Body of pancreas (tissue), 4 donors: Measurements from ENCODE around the gene HGFAC. TPM values are rescaled to one million over a fixed set of nuclear protein-coding genes. Genes with fewer than 3 reads are reported as not detected.

ENCODE experiments used
- ATAC-seq: fragments of 150-250 bp; one replicate; pipeline ENCODE4 v1.9.1; 2016
- DNase-seq, 4 donors: peaks; one replicate each; pipeline ENCODE4 v3.0.0-alpha.2; 2019
- H3K27ac ChIP-seq, 4 donors: fragments of 200-600 bp; sonication (generic); 1 replicate in 3 of 4; 2 replicates in 1 of 4; pipeline versions ENCODE4 v1.5.1 to v1.6.1; 2016 to 2019; ENCODE audit warnings: mild to moderate bottlenecking in 1 of 4, mixed read lengths in 1 of 4, moderate library complexity in 1 of 4
- H3K27me3 ChIP-seq, 2 donors: fragments of 200-600 bp; sonication (generic); one replicate each; pipeline ENCODE4 v1.6.0; 2016; ENCODE audit warnings: mild to moderate bottlenecking in 1 of 2
- H3K36me3 ChIP-seq, 2 donors: fragments of 200-600 bp; sonication (generic); replicated peaks in 1 of 2; 2 replicates each; pipeline ENCODE4 v1.5.1; 2016; ENCODE audit warnings: low read depth in 2 of 2; ENCODE audit not compliant: insufficient read depth in 1 of 2
- H3K4me1 ChIP-seq: fragments of 200-600 bp; sonication (generic); one replicate; pipeline ENCODE4 v1.6.0; 2016
- H3K4me3 ChIP-seq, 2 donors: fragments of 200-600 bp; sonication (generic); 1 replicate in 1 of 2; 2 replicates in 1 of 2; pipeline ENCODE4 v1.5.1; 2016 to 2019
- H3K9me3 ChIP-seq, 3 donors: fragments of 200-600 bp; sonication (generic); 1 replicate in 2 of 3; 2 replicates in 1 of 3; pipeline ENCODE4 v1.5.1; 2016
- POLR2A ChIP-seq, 3 donors: fragments of 450-650 bp; IDR thresholded peaks; one replicate each; pipeline ENCODE4 v1.6.1; 2016; ENCODE audit warnings: antibody characterized with exemption in 3 of 3, mild to moderate bottlenecking in 2 of 3
- WGBS, 2 donors: methylation state at CpG; one replicate each; pipeline ENCODE4 v1.1.5; 2017; 5-methylcytosine and 5-hydroxymethylcytosine counted together
- intact Hi-C: fragments of 100-400 bp; cut with DNase I; formaldehyde crosslinking; loops from one replicate; pipeline ENCODE4 v1.15.1; 2023
- total RNA-seq, 2 donors: library from RNA; depleted of rRNA; stranded (reverse); fragments of >200 nt; gene quantifications; one replicate each; pipeline ENCODE4 v1.1.0, GENCODE V29; 2016
- TF ChIP-seq, protein P1 (sequence below), 7 experiments: fragments of 450-650 bp in 4 of 7; fragments of 200-600 bp in 3 of 7; sonication (generic) in 3 of 7; IDR thresholded peaks; one replicate each; pipeline ENCODE4 v1.5.1; 2016 to 2019; ENCODE audit warnings: antibody characterized with exemption in 7 of 7

The HGFAC gene
- total RNA-seq, 2 donors from 2014 or later: 0.78 TPM; not detected in 1

GRCh38 chr4:3488820-3489219, 47.1 kb downstream of the HGFAC start:
- Histone ChIP-seq H3K27me3 (no peaks in the 10 kb centered on the region), H3K36me3 (no peaks in the 10 kb centered on the region), H3K4me3 (no peak overlapping the region), H3K9me3 (no peaks in the 10 kb centered on the region), H3K27ac (no peak overlapping the region), H3K4me1 (peaks cover 11% of the 10 kb centered on the region)
- TF ChIP-seq POLR2A (IDR thresholded peaks at IDR 0.05): no peak
- TF ChIP-seq, protein P1, sequence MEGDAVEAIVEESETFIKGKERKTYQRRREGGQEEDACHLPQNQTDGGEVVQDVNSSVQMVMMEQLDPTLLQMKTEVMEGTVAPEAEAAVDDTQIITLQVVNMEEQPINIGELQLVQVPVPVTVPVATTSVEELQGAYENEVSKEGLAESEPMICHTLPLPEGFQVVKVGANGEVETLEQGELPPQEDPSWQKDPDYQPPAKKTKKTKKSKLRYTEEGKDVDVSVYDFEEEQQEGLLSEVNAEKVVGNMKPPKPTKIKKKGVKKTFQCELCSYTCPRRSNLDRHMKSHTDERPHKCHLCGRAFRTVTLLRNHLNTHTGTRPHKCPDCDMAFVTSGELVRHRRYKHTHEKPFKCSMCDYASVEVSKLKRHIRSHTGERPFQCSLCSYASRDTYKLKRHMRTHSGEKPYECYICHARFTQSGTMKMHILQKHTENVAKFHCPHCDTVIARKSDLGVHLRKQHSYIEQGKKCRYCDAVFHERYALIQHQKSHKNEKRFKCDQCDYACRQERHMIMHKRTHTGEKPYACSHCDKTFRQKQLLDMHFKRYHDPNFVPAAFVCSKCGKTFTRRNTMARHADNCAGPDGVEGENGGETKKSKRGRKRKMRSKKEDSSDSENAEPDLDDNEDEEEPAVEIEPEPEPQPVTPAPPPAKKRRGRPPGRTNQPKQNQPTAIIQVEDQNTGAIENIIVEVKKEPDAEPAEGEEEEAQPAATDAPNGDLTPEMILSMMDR (IDR thresholded peaks at IDR 0.05): no peak
- 67 to 78% methylated on average over 5 to 10 of the region's 11 CpGs for WGBS, 2 donors
- DNase-seq: no peak
- intact Hi-C loops: no loop called here
- ATAC-seq: no peak

DNA sequence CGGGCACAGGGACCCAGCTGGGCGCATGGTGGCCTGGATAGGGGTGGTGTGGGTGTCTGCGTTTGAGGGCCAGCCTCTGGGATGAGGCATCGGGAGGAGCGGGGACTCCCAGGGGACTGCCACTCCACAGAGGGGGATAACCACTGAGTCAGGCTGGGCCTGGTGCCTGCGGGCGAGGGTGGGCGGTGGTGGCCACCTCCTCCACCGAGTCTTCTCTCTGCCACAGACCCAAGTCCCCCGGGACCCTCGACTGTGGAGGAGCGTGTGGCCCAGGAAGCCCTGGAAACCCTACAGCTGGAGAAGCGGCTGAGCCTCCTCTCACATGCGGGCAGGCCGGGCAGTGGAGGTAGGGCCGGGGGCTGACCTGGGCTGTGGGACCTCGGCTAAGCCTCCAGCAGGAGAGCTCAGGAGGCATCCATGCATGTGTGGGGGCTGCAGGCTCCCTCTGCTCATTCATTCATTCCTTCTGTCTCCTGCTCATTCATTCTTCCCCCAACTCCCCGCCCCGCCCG, 47.7 kb downstream of the HGFAC start:
- H3K36me3 ChIP-seq: no peaks in the 10 kb centered on the region
- ATAC-seq (no peak), DNase-seq (no peak)
- TF ChIP-seq, protein P1 (IDR thresholded peaks at IDR 0.05): no peak
- TF ChIP-seq POLR2A (IDR thresholded peaks at IDR 0.05): no peak
- H3K9me3 ChIP-seq: no peaks in the 10 kb centered on the region
- WGBS, 2 donors: 77 to 93% methylated on average over 9 to 20 of the region's 20 CpGs
- H3K27ac ChIP-seq: no peak overlapping the region
- intact Hi-C loops: no loop called here
- H3K4me1 ChIP-seq: peaks cover 4% of the 10 kb centered on the region
- H3K4me3 ChIP-seq: no peak overlapping the region
- H3K27me3 ChIP-seq: no peaks in the 10 kb centered on the region

GRCh38 chr4:3491681-3492405, 50.1 kb downstream of the HGFAC start:
- no peaks in the 10 kb centered on the region for H3K9me3 ChIP-seq
- H3K4me3 ChIP-seq: no peak overlapping the region
- ATAC-seq: no peak
- H3K4me1 ChIP-seq: no peaks in the 10 kb centered on the region
- DNase-seq: no peak
- H3K36me3 ChIP-seq: no peaks in the 10 kb centered on the region
- no peaks in the 10 kb centered on the region for H3K27me3 ChIP-seq
- WGBS, 2 donors: 69 to 93% methylated on average over 11 to 15 of the region's 17 CpGs
- intact Hi-C loops: no loop called here
- TF ChIP-seq, protein P1 (IDR thresholded peaks at IDR 0.05): no peak
- no peak for TF ChIP-seq POLR2A (IDR thresholded peaks at IDR 0.05)
- H3K27ac ChIP-seq: no peak overlapping the region

- Histone ChIP-seq H3K36me3 (no peaks in the 10 kb centered on the region), H3K27ac (no peak overlapping the region), H3K4me3 (no peak overlapping the region), H3K4me1 (no peaks in the 10 kb centered on the region), H3K9me3 (no peaks in the 10 kb centered on the region), H3K27me3 (no peaks in the 10 kb centered on the region)
- WGBS, 2 donors: 89% methylated on average over 54 of the region's 55 CpGs; no CpG with 5 or more reads in 1 of the 2 donors
- DNase-seq (no peak), ATAC-seq (no peak)
- intact Hi-C loops: no loop called here
- no peak for TF ChIP-seq POLR2A (IDR thresholded peaks at IDR 0.05)
- TF ChIP-seq, protein P1 (IDR thresholded peaks at IDR 0.05): no peak
Measured at GRCh38 chr4:3492741-3493719, 51.3 kb downstream of the HGFAC start.
